ENCODE results near the gene CKAP2. TPM values are rescaled to one million over a fixed set of nuclear protein-coding genes. Genes with fewer than 3 reads are reported as not detected.

CKAP2 gene
- total RNA-seq, 1 donor from 2014 or later, result 12.8 TPM

DNA sequence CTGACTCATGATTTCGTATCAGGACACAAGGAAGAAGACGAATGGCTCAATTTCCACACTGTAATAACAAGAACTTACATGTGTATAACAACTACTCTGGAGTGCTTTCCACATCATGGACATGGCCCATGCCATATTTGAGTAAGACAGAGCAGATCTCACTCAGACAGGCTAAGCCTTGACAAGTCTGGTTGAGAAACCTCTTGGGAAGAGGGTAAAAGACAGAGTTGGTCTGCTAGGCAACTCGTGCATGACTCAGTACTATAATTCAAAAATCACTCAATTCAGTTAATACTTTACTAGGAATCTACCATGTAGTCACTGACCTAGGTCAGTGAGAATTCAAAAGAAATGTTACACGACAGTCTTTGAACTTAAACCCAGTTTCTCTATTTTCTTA is 43.6 kb upstream of the CKAP2 start:
- no peak overlapping the region for H3K27ac ChIP-seq
- no peak for TF ChIP-seq POLR2A (IDR thresholded peaks at IDR 0.05)
- TF ChIP-seq, protein P1, sequence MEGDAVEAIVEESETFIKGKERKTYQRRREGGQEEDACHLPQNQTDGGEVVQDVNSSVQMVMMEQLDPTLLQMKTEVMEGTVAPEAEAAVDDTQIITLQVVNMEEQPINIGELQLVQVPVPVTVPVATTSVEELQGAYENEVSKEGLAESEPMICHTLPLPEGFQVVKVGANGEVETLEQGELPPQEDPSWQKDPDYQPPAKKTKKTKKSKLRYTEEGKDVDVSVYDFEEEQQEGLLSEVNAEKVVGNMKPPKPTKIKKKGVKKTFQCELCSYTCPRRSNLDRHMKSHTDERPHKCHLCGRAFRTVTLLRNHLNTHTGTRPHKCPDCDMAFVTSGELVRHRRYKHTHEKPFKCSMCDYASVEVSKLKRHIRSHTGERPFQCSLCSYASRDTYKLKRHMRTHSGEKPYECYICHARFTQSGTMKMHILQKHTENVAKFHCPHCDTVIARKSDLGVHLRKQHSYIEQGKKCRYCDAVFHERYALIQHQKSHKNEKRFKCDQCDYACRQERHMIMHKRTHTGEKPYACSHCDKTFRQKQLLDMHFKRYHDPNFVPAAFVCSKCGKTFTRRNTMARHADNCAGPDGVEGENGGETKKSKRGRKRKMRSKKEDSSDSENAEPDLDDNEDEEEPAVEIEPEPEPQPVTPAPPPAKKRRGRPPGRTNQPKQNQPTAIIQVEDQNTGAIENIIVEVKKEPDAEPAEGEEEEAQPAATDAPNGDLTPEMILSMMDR (IDR thresholded peaks at IDR 0.05), result no peak
- no peak for TF ChIP-seq POLR2AphosphoS5 (IDR thresholded peaks at IDR 0.05; ENCODE audit: insufficient read depth in 1 of 2, low read depth in 1 of 2)

DNA sequence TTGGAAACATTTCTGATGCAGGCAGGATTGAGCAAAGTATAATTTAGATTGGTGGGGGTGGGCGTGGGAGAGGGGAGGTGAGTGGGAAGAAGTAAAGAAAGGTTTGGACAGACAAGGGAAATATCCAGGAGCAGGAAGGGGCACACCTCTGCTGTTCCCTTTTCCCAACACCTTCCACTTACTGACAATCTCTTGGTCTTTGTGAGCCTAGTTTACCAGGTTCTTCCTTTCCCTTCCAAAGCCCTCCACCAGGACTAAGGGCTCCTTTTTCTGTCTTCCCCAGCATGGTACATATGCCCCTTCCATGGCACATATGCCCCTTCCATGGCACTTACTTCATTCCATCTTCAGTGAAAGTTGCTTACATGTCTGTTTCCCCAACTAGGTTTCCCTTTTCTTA is 43.1 kb upstream of the CKAP2 start:
- no peak for DNase-seq (ENCODE audit: extremely low spot score in 2 of 2)
- H3K4me1 ChIP-seq, result no peaks in the 10 kb centered on the region
- no peaks in the 10 kb centered on the region for H3K27me3 ChIP-seq
- intact Hi-C loops (cut with DNase I), result no loop called here
- H3K27ac ChIP-seq, result no peak overlapping the region
- TF ChIP-seq, protein P1 (IDR thresholded peaks at IDR 0.05), result no peak
- TF ChIP-seq POLR2AphosphoS5 (IDR thresholded peaks at IDR 0.05; ENCODE audit: insufficient read depth in 1 of 2, low read depth in 1 of 2) (no peak), POLR2A (IDR thresholded peaks at IDR 0.05) (no peak)
- no peak overlapping the region for H3K4me3 ChIP-seq
- peaks cover 0 to 6% of the 10 kb centered on the region in 2 donors for H3K36me3 ChIP-seq
- no peaks in the 10 kb centered on the region for H3K9me3 ChIP-seq

More for the DNA sequence above, 43.6 kb upstream of the CKAP2 start:
- H3K27me3 ChIP-seq, result no peaks in the 10 kb centered on the region
- DNase-seq (ENCODE audit: extremely low spot score in 2 of 2), result no peak
- no peaks in the 10 kb centered on the region for H3K9me3 ChIP-seq
- peaks cover 2% of the 10 kb centered on the region for H3K4me1 ChIP-seq
- peaks cover 0 to 6% of the 10 kb centered on the region in 2 donors for H3K36me3 ChIP-seq
- no peak overlapping the region for H3K4me3 ChIP-seq
- intact Hi-C loops (cut with DNase I), result no loop called here

DNA sequence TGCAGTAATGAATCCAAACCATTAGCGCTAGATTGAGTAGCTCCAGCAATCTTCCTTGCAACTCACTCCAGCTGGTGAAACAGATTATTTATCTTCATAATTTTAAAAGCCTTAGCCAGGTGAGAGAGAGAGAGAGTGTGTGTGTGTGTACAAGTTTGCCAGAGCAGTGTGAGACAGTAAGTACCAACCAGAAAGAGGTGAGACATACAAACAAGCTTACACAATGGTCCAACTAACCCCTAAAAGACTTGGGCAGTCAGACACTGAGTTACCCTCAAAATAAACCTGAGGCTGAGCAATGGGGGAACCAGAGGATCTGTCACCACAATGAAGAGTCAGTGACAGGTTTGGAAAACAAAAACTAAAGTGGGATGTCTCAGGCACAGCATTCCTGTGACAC is 41.2 kb upstream of the CKAP2 start:
- Histone ChIP-seq H3K4me1 (no peaks in the 10 kb centered on the region), H3K27me3 (no peaks in the 10 kb centered on the region), H3K9me3 (no peaks in the 10 kb centered on the region), H3K36me3 (peaks cover 0 to 12% of the 10 kb centered on the region in 2 donors), H3K27ac (peak overlapping the region; percentile 14), H3K4me3 (no peak overlapping the region)
- no peak for DNase-seq (ENCODE audit: extremely low spot score in 2 of 2)
- TF ChIP-seq POLR2AphosphoS5 (IDR thresholded peaks at IDR 0.05; ENCODE audit: insufficient read depth in 1 of 2, low read depth in 1 of 2), result no peak
- TF ChIP-seq, protein P1 (IDR thresholded peaks at IDR 0.05), result no peak
- no peak for TF ChIP-seq POLR2A (IDR thresholded peaks at IDR 0.05)
- intact Hi-C loops (cut with DNase I), result no loop called here

DNA sequence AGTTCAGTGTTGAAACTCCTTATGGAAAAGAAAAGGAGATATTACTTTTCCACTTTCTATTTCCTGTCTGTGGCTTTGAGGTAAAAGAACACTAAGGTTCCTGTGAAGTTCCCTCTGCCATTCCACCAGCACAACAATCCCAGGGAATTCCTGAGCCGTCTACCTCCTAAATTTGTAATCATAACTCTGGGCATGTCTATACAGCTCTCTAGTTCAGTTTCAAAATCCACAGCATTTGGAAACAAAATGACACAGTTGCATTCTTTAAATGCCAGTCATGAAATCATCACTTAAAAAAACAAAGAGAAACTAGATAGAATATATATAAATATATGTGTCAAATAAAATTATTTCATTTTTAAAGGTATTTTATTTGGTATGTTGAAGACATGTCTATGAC is 40.3 kb upstream of the CKAP2 start:
- no peaks in the 10 kb centered on the region for H3K27me3 ChIP-seq
- TF ChIP-seq, protein P1 (IDR thresholded peaks at IDR 0.05), result no peak
- TF ChIP-seq POLR2AphosphoS5 (IDR thresholded peaks at IDR 0.05; ENCODE audit: insufficient read depth in 1 of 2, low read depth in 1 of 2), result peak in 1 of 2 donors; percentile 52
- no peak overlapping the region for H3K27ac ChIP-seq
- H3K4me3 ChIP-seq, result no peak overlapping the region
- no peaks in the 10 kb centered on the region for H3K9me3 ChIP-seq
- peaks cover 0 to 12% of the 10 kb centered on the region in 2 donors for H3K36me3 ChIP-seq
- intact Hi-C loops (cut with DNase I), result no loop called here
- DNase-seq (ENCODE audit: extremely low spot score in 2 of 2), result no peak
- no peaks in the 10 kb centered on the region for H3K4me1 ChIP-seq

DNA sequence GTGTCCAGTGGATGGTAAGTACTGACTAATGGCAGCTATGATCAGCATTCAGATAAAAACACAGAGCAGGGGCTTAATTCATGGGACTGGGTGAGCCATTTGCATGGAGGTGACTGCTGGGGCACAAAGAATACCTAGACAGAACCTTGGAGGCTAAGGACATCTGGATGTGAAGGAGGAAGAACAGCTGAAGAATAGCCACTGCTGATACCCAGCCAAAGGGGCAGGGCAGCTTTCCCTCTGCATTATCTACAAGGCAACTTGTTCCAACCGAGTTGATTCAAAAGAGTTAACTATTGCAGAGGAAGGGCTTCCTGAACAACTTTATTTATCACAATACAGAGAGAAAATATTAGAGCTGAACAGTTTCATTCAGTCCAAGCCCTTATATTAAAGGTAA is 36.2 kb upstream of the CKAP2 start:
- intact Hi-C loops (cut with DNase I), result no loop called here
- Histone ChIP-seq H3K4me3 (no peak overlapping the region), H3K27ac (no peak overlapping the region), H3K36me3 (peaks cover 0 to 44% of the 10 kb centered on the region in 2 donors), H3K4me1 (no peaks in the 10 kb centered on the region), H3K27me3 (no peaks in the 10 kb centered on the region), H3K9me3 (no peaks in the 10 kb centered on the region)
- TF ChIP-seq POLR2A (IDR thresholded peaks at IDR 0.05) (no peak), POLR2AphosphoS5 (IDR thresholded peaks at IDR 0.05; ENCODE audit: insufficient read depth in 1 of 2, low read depth in 1 of 2) (no peak)
- TF ChIP-seq, protein P1 (IDR thresholded peaks at IDR 0.05), result no peak
- no peak for DNase-seq (ENCODE audit: extremely low spot score in 2 of 2)
